ENCODE measurements around the gene GPR108.
A peak's percentile ranks its signal among the peaks of the same experiment; 100 is the strongest.
"Not testable (repeated sequence)": the region's sequence is repeated elsewhere in the genome, so short reads cannot be mapped to it uniquely, and the experiment has no call there.

GPR108 gene

GRCh38 chr19:6761053-6761676 is 23.8 kb upstream of the GPR108 start:
- DNase-seq, result peak in 1 of 5 experiments; percentile 57

GRCh38 chr19:6760606-6761005 is 23.2 kb upstream of the GPR108 start:
- DNase-seq, result no peak

DNA sequence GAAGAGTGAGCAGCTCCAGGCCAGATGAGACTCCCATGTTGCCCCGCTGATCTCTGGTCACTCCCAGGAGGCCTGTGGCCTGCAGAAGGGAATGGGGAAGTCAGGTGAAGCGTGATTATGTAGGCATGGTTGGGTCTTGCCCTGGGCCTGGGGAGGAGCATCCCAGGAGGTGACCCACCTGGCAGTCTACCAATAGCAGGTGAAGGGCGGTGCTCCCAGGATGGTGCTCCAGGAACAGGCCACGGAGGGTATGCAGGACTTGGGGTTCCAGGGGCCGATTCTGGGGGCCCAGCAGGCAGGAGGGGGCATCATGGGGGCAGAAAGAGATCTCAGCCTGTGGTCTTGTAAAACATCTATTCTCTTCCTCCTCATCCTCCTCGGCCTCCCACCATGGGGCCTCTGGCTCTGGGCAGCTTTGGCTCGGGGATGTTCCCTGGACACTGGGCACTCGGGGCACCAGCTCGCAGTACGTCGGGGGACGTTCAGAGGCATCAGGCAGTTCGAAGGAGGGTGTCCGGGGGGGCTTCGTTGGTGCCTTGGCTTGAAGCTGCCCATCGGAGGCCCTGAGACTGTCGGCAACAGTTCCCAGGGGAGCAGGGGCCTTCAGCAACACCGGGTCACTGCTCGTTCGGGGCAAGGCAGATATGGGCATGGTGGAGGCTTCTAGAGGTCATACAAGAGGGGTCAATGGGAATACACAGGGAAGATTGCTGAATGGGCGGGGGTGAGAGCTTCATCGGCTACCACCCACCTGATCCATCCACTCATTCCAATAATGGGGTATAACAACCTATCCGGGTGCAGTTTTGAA is 17.5 kb upstream of the GPR108 start:
- no peak for DNase-seq

- DNase-seq, result no peak
Observed at GRCh38 chr19:6754136-6754535, 16.8 kb upstream of the GPR108 start.

GRCh38 chr19:6753178-6754031 is 16.0 kb upstream of the GPR108 start:
- peak; percentile 64 to 79 (median 66) for DNase-seq

DNA sequence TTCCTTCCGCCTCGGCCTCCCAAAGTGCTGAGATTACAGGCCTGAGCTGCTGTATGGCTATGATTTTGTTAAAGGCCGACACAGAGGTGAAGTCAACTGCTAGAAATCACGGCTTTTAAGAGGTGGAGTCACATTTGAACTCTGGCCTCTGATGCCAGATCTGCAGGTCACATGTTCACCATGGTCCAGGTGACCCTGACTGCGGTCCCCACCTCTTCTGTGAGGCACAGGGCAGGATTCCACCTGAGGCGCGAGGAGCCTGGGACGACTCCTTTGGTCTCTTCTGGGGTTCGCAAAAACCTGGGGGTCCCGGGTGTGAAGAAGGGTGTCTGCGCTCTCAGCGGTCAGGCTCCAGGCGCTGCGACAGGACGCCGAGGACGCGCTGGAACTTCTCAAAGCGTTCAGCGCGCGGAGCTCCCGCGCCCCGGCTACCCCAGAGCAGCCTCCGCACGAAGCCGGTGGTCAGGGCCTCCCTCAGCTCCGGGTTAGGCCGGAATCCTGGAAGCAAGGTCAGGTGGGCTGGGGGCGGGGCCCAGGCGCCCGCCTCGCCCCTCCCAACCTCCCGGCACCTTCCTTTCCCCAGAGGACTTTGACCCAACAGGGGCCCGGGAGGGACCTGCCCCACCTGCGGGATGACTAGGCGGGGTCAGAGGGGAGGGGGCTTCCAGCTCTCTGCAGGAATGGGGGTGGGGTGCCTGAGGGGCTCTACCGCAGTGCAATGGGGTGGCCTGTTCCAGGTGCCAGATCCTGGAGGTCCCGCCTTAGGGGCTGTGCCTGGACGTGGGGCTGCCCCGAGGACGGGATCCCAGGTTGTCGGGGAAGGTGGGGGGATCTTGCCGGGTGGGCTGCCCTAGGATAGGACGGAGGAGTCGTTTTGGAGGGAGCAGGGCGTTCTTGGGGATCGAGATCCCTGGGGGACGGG is 15.1 kb upstream of the GPR108 start:
- no peak for DNase-seq

DNA sequence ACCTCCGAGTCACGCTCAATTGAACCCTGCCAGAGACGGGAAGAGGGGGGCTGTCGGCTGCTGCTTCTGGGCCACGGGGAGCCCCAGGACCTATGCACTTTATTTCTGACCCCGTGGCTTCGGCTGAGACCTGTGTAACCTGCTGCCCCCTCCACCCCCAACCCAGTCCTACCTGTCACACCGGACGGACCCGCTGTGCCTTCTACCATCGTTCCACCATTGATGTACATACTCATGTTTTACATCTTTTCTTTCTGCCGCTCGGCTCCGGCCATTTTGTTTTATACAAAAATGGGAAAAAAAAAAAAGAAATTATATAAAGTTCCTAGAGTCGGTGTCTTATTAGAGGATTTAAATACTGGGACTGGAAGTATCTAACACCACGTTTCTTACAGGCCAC is 13.8 kb upstream of the GPR108 start:
- no peak for DNase-seq

DNA sequence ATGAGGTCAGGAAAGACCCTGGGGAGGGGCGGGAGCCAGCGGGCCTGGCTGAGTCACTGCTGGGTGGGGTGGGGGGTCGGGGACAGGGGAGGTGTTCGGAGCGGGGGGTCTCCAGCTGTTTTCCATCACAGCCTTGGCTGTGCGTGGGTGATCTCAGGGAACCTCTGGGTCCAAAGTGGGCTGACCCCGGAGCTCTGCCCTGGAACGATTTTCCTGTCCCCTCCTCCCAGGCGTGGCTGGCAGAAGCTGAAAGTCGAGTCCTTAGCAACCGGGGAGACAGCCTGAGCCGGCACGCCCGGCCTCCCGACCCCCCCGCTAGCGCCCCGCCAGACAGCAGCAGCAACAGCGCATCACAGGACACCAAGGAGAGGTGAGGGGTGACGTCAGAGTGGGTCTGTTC is 12.7 kb upstream of the GPR108 start:
- DNase-seq, result no peak

DNA sequence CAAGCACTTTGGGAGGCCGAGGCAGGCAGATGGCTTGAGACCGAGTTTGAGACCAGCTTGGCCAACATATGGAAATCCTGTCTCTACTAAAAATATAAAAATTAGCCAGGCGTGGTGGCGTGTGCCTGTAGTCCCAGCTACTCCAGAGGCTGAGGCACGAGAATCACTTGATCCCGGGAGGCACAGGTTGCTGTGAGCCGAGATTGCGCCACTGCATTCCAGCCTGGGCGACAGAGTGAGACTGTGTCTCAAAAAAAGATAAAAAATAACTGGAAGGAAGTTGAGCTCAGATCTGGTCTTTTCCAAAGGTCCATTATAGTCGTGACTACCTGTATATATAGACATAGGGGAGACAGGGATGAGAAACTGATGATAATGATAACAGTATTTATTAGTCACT is 11.2 kb upstream of the GPR108 start:
- not testable (repeated sequence) for DNase-seq

DNA sequence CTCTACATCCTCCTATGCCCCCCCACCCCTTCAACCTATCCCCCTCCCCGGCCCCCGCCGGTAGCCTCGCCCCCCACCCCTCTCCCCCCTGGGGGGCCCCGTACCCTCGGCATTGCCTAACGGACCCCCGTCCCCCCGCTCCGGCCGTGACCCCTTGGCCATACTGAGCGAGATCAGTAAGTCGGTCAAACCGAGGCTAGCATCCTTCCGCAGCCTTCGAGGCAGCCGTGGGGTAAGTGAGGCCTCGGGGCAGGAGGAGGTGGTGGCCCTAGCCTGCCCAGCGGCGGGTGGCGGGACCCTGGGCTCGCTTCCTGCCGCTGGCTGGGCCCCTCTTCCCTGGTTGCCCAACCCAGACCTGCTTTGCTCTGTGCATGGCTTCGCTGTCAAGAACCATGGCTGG is 8.6 kb upstream of the GPR108 start:
- no peak for DNase-seq

GRCh38 chr19:6744381-6745301 is 7.3 kb upstream of the GPR108 start:
- no peak for DNase-seq

DNA sequence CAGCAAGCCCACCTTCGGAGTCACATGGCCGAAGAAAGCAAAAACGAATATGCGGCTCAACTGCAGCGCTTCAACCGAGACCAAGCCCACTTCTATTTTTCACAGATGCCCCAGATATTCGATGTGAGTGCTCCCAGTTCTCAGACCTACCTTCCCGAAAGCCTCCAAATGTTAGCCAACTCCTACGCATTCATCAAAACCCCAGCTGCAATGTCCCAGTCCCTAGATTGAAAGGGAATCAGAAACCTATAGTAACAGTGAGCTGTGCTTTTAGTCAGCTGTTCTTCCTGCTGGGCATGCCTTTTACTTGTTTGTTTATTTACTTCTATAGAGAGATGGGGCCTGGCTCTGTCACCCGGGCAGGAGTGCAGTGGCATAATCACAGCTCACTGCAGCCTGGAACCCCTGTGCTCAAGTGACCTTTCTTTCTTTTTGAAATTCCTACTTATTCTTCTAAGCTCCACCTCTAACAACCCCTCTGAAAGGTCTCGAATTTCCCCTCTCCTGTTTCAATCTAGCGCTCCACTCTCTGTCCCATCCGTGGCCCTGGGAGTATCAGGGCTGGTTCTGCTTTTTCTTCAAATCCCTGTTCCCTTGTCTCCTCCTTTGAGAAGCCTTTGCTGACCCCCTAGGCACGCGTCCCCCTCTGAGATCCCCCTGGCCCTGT is 6.5 kb upstream of the GPR108 start:
- no peak for DNase-seq

- DNase-seq, result no peak
Observed at GRCh38 chr19:6743066-6743465, 5.7 kb upstream of the GPR108 start.

DNA sequence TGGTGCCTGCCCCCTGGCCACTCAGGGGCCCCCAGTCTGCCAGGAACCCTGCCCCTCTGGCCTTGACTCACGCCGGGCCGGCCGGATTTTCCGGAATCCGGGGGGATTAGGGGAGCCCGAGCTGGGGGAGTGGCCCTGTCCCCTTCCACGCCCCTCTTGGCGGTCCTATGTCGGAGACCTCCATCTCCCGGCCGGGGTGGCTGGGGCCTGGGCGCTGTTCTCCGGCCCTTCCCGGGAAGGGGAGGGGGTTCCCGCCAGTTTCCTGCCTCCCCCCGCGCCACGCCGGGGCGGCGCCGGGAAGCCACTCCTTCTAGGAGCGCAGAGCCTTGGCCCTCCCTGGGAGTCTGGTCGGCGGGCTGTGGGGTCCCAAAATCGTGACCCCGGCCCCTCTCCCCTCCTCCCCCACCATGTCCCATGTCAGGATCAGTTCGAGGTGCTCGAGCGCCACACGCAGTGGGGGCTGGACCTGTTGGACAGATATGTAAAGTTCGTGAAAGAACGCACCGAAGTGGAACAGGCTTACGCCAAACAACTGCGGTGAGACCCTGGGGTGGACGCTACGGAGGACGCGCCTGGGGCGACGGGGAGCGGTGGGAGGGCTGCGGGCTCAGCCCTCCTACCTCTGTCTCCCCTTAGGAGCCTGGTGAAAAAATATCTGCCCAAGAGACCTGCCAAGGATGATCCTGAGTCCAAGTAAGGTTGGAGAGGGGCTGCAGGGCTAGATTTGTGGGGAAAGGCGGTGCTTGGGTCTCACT is 3.4 kb upstream of the GPR108 start:
- no peak for DNase-seq

- DNase-seq, result peak in 1 of 5 experiments; percentile 23
Observed at GRCh38 chr19:6739883-6740588, 2.7 kb upstream of the GPR108 start.

DNA sequence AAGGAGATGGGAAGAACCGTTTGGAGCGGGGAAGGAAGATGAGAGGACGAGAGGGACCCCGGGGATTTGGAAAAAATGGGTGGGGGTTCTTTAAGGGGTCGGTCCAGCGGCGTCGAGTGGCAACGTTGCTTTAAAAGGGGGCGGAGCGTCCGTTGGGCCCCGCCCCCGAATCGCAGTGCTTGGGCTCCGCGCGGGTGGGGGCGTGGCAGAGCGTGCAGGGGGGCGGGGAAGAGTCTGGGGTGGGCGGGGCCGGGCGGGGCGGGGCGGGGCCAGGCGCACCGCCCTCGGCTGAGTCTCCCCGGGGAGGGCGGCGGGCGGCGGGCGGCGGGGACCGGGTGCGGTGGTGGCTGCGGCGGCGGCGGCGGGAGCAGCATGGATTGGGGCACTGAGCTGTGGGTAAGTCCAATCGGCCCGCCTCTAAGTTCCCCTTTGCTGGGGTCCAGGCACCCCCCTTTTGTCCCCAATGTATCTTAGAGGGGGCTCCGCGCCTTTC is 2.1 kb upstream of the GPR108 start, which contains the start of gene TRIP10:
Gene TRIP10, plus strand, starts transcription at position 291 of the 493 bp plus-strand sequence. Its CDS starts 82 bp downstream, at position 373.
- peak; percentile 68 to 80 (median 72) for DNase-seq

- DNase-seq, result peak in 2 of 5 experiments; percentile 12 to 44
Observed at GRCh38 chr19:6738787-6739389, 1.5 kb upstream of the GPR108 start.
